H54 (cell line): ENCODE data around the gene CCS.

Source experiments
- DNase-seq: peaks from one replicate; pipeline ENCODE4 v3.0.0; 2011; ENCODE audit warnings: low spot score, mixed read lengths; ENCODE audit not compliant: insufficient read length
- FAIRE-seq: peaks from 3 replicates; lab custom pipeline; 2011; peaks lifted over from hg19 to GRCh38; lab: Jason Lieb, UNC
- POLR2A ChIP-seq: IDR thresholded peaks from 2 replicates; pipeline ENCODE4 v1.6.1; 2011; ENCODE audit warnings: low read depth, mild to moderate bottlenecking, low read length

The CCS gene

GRCh38 chr11:66554602-66555001, 38.4 kb upstream of the CCS start:
- FAIRE-seq (no peak), DNase-seq (no peak)
- no peak for TF ChIP-seq POLR2A

GRCh38 chr11:66555416-66555815, 37.6 kb upstream of the CCS start:
- FAIRE-seq (no peak), DNase-seq (no peak)
- no peak for TF ChIP-seq POLR2A

- DNase-seq = no peak
- TF ChIP-seq POLR2A = no peak
- FAIRE-seq = no peak
These were observed 36.9 kb upstream of the CCS start for GRCh38 chr11:66556086-66556485.

DNA sequence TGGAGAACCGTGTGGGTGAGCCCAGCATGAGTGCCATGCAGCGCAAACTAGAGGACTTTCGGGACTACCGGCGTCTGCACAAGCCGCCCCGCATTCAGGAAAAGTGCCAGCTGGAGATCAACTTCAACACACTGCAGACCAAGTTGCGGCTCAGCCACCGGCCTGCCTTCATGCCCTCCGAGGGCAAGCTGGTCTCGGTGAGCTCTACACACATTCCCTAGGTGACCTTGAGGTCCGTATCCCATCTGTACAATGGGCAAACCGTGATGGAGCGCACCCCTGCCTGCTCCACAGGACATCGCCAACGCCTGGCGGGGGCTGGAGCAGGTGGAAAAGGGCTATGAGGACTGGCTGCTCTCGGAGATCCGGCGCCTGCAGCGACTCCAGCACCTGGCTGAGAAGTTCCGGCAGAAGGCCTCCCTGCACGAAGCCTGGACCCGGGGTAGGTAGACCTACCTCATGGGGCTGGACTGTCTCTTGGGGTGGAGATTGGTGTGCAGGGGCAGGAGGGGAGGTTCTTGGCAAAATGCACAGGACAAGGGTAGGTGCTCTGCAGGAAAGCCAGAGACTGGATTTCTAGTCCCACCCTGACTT, 35.2 kb upstream of the CCS start:
- DNase-seq = no peak
- FAIRE-seq = no peak
- TF ChIP-seq POLR2A = no peak

GRCh38 chr11:66559142-66559865, 33.7 kb upstream of the CCS start:
- FAIRE-seq (no peak), DNase-seq (no peak)
- TF ChIP-seq POLR2A = no peak

GRCh38 chr11:66559866-66560676, 32.9 kb upstream of the CCS start:
- no peak for TF ChIP-seq POLR2A
- DNase-seq (no peak), FAIRE-seq (no peak)

DNA sequence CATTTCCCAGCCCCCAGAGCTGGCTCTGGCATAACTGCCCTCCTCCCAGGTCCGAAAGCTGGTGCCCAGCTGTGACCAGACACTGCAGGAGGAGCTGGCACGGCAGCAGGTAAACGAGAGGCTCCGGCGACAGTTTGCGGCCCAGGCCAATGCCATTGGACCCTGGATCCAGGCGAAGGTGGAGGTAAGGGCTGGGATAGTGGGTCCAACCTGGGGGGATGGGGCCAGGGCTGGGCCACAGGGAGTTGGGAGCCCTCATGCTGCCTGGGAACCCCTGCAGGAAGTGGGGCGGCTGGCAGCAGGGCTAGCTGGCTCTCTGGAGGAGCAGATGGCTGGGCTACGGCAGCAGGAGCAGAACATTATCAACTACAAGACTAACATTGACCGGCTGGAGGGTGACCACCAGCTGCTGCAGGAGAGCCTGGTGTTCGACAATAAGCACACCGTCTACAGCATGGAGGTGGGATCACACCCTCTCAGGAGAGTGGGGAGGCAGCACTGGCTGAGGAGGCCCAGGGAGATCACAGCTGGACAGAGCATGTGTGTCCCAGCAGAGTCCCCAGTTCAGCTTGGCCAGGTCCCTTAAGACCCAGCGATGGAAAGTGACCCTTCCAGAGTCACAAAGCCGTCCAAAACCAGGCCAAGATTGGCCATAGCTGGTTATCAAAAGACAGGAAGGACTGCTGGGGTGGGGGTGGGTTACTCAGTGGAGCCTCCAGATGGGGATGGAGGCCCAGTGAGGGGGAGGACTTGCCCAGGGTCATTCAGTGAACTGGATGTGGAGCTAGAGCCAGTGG, 31.6 kb upstream of the CCS start:
- no peak for TF ChIP-seq POLR2A
- FAIRE-seq (no peak), DNase-seq (no peak)

- no peak for TF ChIP-seq POLR2A
- no peak for DNase-seq
- FAIRE-seq = no peak
These were observed 31.1 kb upstream of the CCS start for GRCh38 chr11:66561975-66562248.

- no peak for TF ChIP-seq POLR2A
- no peak for FAIRE-seq
- DNase-seq = no peak
These were observed 30.7 kb upstream of the CCS start for GRCh38 chr11:66562275-66562674.

GRCh38 chr11:66562907-66563583, 29.9 kb upstream of the CCS start:
- TF ChIP-seq POLR2A = no peak
- FAIRE-seq = no peak
- no peak for DNase-seq

GRCh38 chr11:66563832-66564231, 29.2 kb upstream of the CCS start:
- no peak for TF ChIP-seq POLR2A
- FAIRE-seq = no peak

DNA sequence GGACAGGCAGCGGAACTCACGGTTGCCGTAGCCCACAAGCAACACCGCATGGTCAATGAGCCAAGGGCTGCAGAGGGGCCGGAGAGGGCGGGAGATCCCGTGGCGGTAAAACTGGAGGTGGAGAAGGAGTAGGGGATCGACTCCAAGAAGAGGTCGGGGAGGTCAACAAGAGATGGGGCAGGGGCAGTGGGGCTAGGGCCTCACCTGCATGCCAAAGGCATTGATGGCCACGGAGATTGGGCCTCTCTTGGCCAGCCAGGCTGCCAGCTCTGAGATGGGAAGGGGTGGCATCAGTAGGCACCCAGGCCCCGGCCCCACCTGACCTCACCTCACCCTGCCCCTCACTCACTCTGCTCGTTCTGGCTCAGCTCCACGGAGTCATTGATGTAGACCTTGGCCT, 28.4 kb upstream of the CCS start:
- FAIRE-seq (no peak), DNase-seq (no peak)
- no peak for TF ChIP-seq POLR2A

More at GRCh38 chr11:66563832-66564231, 29.2 kb upstream of the CCS start:
- no peak for DNase-seq

GRCh38 chr11:66564984-66565383, 28.0 kb upstream of the CCS start:
- FAIRE-seq = no peak
- TF ChIP-seq POLR2A = no peak
- DNase-seq = no peak

- DNase-seq (no peak), FAIRE-seq (no peak)
- no peak for TF ChIP-seq POLR2A
These were observed 26.8 kb upstream of the CCS start for GRCh38 chr11:66566221-66566620.
